GM12872 (cell line): ENCODE measurements around the gene TEX13A.
A peak's percentile ranks its signal among the peaks of the same experiment; 100 is the strongest.

ENCODE experiments used
- CTCF ChIP-seq: IDR thresholded peaks from 3 replicates; pipeline ENCODE4 v1.5.1; 2011; ENCODE audit warnings: low read depth, mild to moderate bottlenecking, low read length, moderate library complexity; ENCODE audit not compliant: insufficient read depth

Gene TEX13A

GRCh38 chrX:105211066-105211575, 9.4 kb downstream of the TEX13A start:
- no peak for TF ChIP-seq CTCF

- 0 out of 3 replicates have a peak, but pooled peaks have one; percentile 10 for TF ChIP-seq CTCF
Observed at GRCh38 chrX:105210258-105210657, 10.2 kb downstream of the TEX13A start.

DNA sequence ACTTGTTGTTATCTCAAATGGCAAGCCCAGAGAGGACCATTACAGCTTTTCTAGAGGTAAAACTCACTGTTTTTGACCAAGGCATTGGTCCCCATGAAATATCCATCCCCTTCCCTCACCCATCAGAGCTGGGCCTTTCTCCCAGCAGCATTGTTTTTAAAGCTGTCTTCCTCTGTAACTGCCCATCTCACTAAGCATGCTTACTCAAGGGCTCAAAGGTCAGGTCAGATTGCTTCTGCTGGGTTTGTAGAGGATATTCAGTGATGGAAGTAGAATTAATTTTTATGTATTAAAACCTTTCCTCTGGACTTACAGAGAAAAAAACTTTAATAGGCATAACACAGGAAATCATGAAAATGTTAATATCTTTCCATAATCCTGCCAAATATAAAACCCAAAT, 11.1 kb downstream of the TEX13A start:
- no peak for TF ChIP-seq CTCF

GRCh38 chrX:105191878-105192277, 28.6 kb downstream of the TEX13A start:
- peak; percentile 59 for TF ChIP-seq CTCF

DNA sequence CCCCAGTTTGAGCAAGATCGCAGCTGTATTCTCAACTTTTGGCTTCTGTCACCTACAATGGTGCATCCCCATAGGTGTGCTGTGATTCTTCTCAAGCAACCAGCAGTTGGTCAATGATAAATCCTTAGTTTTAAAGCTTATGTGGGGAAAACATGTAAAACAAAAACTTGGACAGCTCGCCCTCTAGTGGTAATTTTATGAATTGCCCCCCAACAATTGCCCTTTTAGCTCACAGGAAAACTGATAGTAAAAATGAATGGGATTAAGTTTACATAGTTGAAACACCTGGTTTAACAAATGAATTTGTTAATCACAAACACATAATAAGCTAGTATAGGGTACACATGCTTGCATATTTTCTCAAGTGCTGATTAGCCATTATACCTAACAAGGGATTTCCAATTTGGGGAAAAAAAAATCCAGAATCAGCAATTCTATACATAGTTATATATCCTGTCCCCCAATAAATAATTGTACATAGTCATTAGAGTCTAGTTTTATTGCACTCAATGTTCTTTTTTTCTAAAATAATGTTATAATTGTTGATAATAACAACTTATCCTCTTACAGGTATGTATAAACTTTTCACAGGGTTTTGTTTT, 30.1 kb downstream of the TEX13A start:
- peak; percentile 62 for TF ChIP-seq CTCF

DNA sequence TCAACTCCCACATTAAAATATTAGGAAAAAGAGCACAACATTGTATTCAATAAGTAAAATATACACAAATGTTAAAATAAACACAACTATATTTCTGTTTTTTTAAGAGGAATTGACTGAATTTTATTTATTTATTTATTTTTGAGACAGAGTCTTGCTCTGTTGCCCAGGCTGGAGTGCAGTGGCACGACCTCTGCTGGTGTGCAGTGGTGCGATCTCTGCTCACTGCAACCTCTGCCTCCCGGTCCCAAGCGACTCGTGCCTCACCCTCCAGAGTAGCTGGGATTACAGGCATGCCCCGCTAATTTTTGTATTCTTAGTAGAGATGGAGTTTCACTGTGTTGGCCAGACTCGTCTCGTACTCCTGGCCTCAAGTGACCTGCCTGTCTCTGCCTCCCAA, 31.4 kb downstream of the TEX13A start:
- no peak for TF ChIP-seq CTCF

- TF ChIP-seq CTCF = no peak
Observed at GRCh38 chrX:105179644-105180043, 40.9 kb downstream of the TEX13A start.
